ENCODE results near the gene TRAPPC13. TPM values are rescaled to one million over a fixed set of nuclear protein-coding genes. Genes with fewer than 3 reads are reported as not detected.
A peak's percentile ranks its signal among the peaks of the same experiment; 100 is the strongest.
"Not testable (repeated sequence)": the region's sequence is repeated elsewhere in the genome, so short reads cannot be mapped to it uniquely, and the experiment has no call there.

The TRAPPC13 gene
- total and polyA plus RNA-seq, 10 of the 15 experiments (the other 5 are each of a cell fraction or from before 2014, with no cell fraction given): 16.5 to 35.6 (median 25.0) TPM

DNA sequence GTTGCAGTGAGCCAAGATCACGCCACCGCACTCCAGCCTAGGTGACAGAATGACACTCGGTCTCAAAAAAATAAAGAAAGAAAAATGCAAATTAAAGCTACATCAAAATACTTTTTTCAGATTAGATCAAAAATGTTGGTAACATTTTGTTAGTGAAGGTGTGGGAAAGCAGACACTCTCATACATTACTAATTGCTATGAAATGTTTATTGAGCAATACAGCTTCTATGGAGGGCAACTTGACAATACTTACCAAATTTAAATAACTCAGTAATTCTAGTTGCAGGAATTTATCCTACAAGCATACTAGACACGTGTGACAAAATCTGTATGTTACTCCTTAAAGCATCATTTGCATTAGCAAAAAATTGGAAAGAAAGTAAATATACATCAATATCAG is 4.8 kb upstream of the TRAPPC13 start:
- RAD21 ChIA-PET (ENCODE audit: unreplicated experiment): no interaction called here
- Histone ChIP-seq H3K27me3 (replicated peaks in 1 of 2; ENCODE audit: control insufficient read depth in 2 of 2, insufficient read depth in 2 of 2, low read length in 1 of 2) (no peaks in the 10 kb centered on the region), H3K9me3 (replicated peaks; ENCODE audit: control insufficient read depth, insufficient read depth, low read length) (no peaks in the 10 kb centered on the region), H3K36me3 (ENCODE audit: control insufficient read depth in 2 of 2, insufficient read depth in 2 of 2, low read length in 1 of 2) (no peaks in the 10 kb centered on the region; a peak in 1 of 4 replicates), H2AFZ (ENCODE audit: control insufficient read depth, low read depth, low read length) (no peak overlapping the region), H3K4me2 (ENCODE audit: control insufficient read depth, insufficient read depth) (no peak overlapping the region), H3K9ac (ENCODE audit: control insufficient read depth, insufficient read depth, low read length) (no peak overlapping the region), H3K27ac (ENCODE audit: control insufficient read depth, insufficient read depth) (no peak overlapping the region), H3K4me1 (ENCODE audit: control insufficient read depth, insufficient read depth, low read length) (no peaks in the 10 kb centered on the region), H3K79me2 (ENCODE audit: control insufficient read depth, insufficient read depth, low read length) (peaks cover 26% of the 10 kb centered on the region), H4K20me1 (ENCODE audit: control insufficient read depth, insufficient read depth) (no peaks in the 10 kb centered on the region), H3K4me3 (no peak overlapping the region)
- ATAC-seq: no peak
- DNase-seq (ENCODE audit: low read depth, low spot score): no peak
- CTCF ChIA-PET: no interaction called here
- intact Hi-C loops (cut with micrococcal nuclease; ENCODE audit: unreplicated experiment): no loop called here
- in situ Hi-C loops (cut with MboI): no loop called here
- BruUV-seq (replicated peaks): no TSS peak
- WGBS (ENCODE audit: insufficient coverage, insufficient replicate concordance, low lambda C conversion rate, missing lambda C conversion rate): 88% methylated on average over 4 of the region's 4 CpGs
- FAIRE-seq: no peak
- POLR2A ChIA-PET: no interaction called here
- SMC1A ChIA-PET (ENCODE audit: uncharacterized antibody, unreplicated experiment): interaction anchor here (0.6 to 0.9 kb wide), 3 partner anchors 8 to 16 kb away, joined by 3 read pairs; no protein-coding TSS in a partner anchor
- TF ChIP-seq BACH1 (IDR thresholded peaks at IDR 0.05; ENCODE audit: borderline replicate concordance) (no peak), TCF3 (IDR thresholded peaks at IDR 0.05; ENCODE audit: borderline replicate concordance, insufficient read depth, low read depth, low read length) (no peak), SRF (IDR thresholded peaks at IDR 0.05; ENCODE audit: low read depth in 2 of 2, low read length in 2 of 2) (no peak), ZNF217 (IDR thresholded peaks at IDR 0.05) (no peak)

DNA sequence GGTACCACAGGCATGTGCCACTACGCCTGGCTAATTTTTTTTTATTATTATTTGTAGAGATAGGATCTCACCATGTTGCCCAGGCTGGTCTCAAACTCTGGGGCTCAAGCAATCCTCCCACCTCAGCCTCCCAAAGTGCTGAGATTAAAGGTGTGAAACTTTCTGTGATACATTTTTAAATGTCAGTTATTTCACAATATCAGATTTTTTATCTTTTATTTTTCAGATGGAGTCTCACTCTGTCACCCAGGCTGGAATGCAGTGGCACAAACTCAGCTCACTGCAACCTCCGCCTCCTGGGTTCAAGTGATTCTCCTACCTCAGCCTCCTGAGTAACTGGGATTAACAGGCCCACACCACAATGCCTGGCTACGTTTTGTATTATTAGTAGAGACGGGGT is 2.9 kb upstream of the TRAPPC13 start:
- peak overlapping the region; percentile 38; the same call in 1 of the 2 replicates for H3K4me2 ChIP-seq (ENCODE audit: control insufficient read depth, insufficient read depth)
- H3K27me3 ChIP-seq (replicated peaks in 1 of 2; ENCODE audit: control insufficient read depth in 2 of 2, insufficient read depth in 2 of 2, low read length in 1 of 2); intact Hi-C loops (cut with micrococcal nuclease; ENCODE audit: unreplicated experiment); H3K4me1 ChIP-seq (ENCODE audit: control insufficient read depth, insufficient read depth, low read length); DNase-seq (ENCODE audit: low read depth, low spot score); in situ Hi-C loops (cut with MboI); H2AFZ ChIP-seq (ENCODE audit: control insufficient read depth, low read depth, low read length); RAD21 ChIA-PET (ENCODE audit: unreplicated experiment); BruUV-seq (replicated peaks); ATAC-seq; H3K36me3 ChIP-seq (ENCODE audit: control insufficient read depth in 2 of 2, insufficient read depth in 2 of 2, low read length in 1 of 2); H3K27ac ChIP-seq (ENCODE audit: control insufficient read depth, insufficient read depth); H3K9ac ChIP-seq (ENCODE audit: control insufficient read depth, insufficient read depth, low read length); SMC1A ChIA-PET (ENCODE audit: uncharacterized antibody, unreplicated experiment); H3K4me3 ChIP-seq; FAIRE-seq; H3K9me3 ChIP-seq (replicated peaks; ENCODE audit: control insufficient read depth, insufficient read depth, low read length); H4K20me1 ChIP-seq (ENCODE audit: control insufficient read depth, insufficient read depth): not testable (repeated sequence)
- POLR2A ChIA-PET: interaction anchor here (0.5 kb wide), 1 partner anchor 296 kb away, joined by 3 read pairs; no protein-coding TSS in a partner anchor
- CTCF ChIA-PET: interaction anchor here (0.7 to 1.6 kb wide), 3 partner anchors 11 to 369 kb away, joined by 3 to 5 read pairs (median 4); no protein-coding TSS in a partner anchor
- peaks cover 42% of the 10 kb centered on the region for H3K79me2 ChIP-seq (ENCODE audit: control insufficient read depth, insufficient read depth, low read length)
- WGBS (ENCODE audit: insufficient coverage, insufficient replicate concordance, low lambda C conversion rate, missing lambda C conversion rate): 97% methylated on average over 4 of the region's 4 CpGs

Measured in GM12878 (cell line).